ES-I3 (cell line): Measurements from ENCODE around the gene RNASEH2A.

ENCODE experiments used
- H3K36me3 ChIP-seq: 2 replicates; pipeline ENCODE4 v1.6.1; 2013; ENCODE audit warnings: mild to moderate bottlenecking, low read length, control low read depth, moderate library complexity; ENCODE audit not compliant: insufficient read depth
- H3K4me1 ChIP-seq: 2 replicates; pipeline ENCODE4 v1.6.1; 2013; ENCODE audit warnings: mild to moderate bottlenecking, control low read depth, low read length; ENCODE audit not compliant: insufficient read depth
- H3K9ac ChIP-seq: 2 replicates; pipeline ENCODE4 v1.6.1; 2013; ENCODE audit warnings: low read depth, mild to moderate bottlenecking, low read length, moderate library complexity
- H3K9me3 ChIP-seq: 2 replicates; pipeline ENCODE4 v1.6.1; 2013; ENCODE audit warnings: mild to moderate bottlenecking, low read length, moderate library complexity; ENCODE audit not compliant: control insufficient read depth, insufficient read depth

RNASEH2A gene

DNA sequence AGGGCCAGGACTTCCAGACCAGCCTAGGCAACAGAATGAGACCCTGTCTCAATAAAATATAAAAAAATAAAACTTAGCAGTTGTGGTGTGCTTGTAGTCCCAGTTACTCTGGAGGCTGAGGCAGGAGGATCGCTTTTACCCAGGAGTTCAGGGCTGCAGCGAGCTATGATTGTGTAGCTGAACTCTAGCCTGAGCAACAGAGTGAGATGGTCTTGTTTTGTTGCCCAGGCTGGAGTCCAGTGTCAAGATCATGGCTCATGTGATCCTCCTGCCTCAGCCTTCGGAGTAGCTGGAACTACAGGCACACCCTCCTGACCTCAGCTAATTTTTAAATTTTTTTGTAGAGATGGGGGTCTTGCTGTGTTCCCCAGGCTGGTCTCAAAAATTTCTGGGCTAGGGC lies 19.4 kb upstream of the RNASEH2A start:
- no peaks in the 10 kb centered on the region for H3K36me3 ChIP-seq
- H3K4me1 ChIP-seq, result peaks cover 19% of the 10 kb centered on the region
- no peak overlapping the region for H3K9ac ChIP-seq
- no peaks in the 10 kb centered on the region for H3K9me3 ChIP-seq

DNA sequence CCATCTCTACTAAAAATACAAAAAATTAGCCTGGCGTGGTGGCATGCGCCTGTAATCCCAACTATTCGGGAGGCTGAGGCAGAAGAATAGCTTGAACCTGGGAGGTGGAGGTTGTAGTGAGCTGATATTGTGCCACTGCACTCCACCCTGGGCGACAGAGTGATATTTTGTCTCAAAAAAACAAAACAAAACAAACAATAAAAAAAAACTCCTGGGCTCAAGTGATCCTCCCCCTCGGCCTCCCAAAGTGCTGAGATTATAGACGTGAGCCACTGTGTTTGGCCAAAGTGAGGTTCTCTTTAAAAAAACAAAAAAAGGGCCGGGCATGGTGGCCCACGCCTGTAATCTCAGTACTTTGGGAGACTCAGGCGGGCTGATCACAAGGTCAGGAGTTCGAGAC lies 18.9 kb upstream of the RNASEH2A start:
- Histone ChIP-seq H3K36me3 (no peaks in the 10 kb centered on the region), H3K9me3 (no peaks in the 10 kb centered on the region), H3K4me1 (peaks cover 19% of the 10 kb centered on the region), H3K9ac (no peak overlapping the region)

DNA sequence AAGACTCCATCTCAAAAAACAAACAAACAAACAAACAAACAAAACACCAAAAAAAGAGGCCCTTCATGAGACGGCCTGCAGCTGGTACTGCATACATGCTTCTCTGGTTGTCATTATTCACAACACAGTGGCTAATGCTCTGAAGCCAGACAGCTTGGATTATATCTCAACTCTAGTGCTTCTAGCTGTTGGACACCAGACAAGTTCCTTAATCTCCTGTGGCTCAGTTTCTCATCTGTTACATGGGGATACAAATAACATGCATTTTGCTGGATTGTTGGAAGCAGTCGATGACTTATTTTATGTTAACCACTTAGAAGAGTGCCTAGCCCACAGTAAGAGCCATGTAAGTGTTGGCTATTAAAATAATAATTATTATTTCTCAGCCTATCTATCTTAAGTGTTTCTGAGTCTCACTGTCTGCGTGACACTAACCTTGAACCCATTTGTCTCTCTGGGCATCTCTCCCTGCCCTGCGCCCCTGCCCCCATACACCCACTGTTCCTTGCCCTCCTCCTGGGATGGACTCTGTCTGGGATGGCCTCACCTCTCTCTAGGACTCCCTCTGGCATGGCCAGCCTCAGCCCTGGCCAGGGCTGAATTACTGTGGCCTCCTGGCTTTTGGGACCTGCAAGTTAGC lies 18.2 kb upstream of the RNASEH2A start:
- Histone ChIP-seq H3K9me3 (no peaks in the 10 kb centered on the region), H3K9ac (0 out of 2 replicates have a peak overlapping the region, but pooled peaks have one; percentile 12), H3K36me3 (no peaks in the 10 kb centered on the region), H3K4me1 (peaks cover 19% of the 10 kb centered on the region)

DNA sequence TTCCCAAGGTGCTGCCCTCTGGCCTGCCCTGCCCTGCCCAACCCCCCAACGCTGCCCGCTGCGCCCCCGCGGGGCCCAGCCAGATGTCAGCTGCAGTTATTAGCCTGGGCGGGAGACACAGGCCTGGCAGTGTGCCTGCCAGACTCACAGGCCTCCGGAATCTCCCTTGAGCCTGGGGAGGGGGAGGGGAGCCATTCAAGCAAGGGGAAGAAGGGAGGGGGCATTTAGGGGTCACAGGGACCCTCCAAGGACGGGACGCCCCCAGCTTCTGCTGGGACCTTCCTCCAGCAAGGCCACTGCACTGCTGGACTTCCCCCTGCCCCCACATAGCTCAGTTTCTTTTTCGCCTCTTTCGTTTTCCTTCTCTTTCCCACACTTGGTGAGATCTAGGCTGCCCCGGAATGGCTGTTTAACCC lies 17.7 kb upstream of the RNASEH2A start:
- no peaks in the 10 kb centered on the region for H3K9me3 ChIP-seq
- peak overlapping the region; percentile 67; the same call in 1 of the 2 replicates for H3K9ac ChIP-seq
- H3K4me1 ChIP-seq, result peaks cover 16% of the 10 kb centered on the region
- H3K36me3 ChIP-seq, result no peaks in the 10 kb centered on the region

DNA sequence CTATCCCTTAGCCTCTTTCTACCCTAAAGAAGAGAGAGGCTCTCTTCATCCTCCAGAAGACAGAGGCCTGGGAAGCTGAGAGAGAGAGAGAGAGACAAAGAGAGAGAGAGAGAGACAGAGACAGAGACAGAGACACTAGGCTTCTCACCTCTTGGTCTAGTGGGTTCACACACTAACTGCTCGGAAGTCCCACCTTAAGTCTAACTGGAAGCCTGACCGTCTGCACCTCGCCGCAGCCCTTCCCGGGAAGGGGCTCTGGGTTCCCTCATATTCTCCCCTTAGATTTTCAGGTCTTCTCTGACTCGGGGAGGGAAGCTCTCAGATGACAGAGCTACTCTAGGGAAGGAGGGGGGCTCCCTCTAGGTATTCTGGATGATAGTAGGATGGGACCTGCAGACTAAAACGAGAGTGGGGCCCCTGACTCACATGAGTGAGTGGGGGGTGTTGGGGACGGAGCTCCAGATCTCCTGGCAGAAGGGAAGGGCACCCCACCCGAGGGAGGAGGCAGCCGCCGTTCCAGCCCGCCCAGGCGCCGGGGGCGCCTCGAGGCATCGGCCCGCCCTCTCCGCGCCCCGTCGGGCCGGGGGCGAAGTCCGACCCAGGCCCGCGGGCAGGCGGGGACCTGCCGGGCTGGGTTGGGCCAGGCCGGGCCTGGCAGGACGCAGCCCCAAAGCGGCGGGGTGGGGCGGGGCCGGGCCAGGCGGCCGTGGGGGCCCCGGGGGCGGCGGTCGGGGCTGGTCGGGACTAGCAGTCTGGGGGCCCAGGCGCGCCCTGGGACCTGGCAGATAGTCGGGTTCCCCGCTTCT lies 17.1 kb upstream of the RNASEH2A start:
- Histone ChIP-seq H3K4me1 (peaks cover 16% of the 10 kb centered on the region), H3K9ac (peak overlapping the region; percentile 67; the same call in 1 of the 2 replicates)

DNA sequence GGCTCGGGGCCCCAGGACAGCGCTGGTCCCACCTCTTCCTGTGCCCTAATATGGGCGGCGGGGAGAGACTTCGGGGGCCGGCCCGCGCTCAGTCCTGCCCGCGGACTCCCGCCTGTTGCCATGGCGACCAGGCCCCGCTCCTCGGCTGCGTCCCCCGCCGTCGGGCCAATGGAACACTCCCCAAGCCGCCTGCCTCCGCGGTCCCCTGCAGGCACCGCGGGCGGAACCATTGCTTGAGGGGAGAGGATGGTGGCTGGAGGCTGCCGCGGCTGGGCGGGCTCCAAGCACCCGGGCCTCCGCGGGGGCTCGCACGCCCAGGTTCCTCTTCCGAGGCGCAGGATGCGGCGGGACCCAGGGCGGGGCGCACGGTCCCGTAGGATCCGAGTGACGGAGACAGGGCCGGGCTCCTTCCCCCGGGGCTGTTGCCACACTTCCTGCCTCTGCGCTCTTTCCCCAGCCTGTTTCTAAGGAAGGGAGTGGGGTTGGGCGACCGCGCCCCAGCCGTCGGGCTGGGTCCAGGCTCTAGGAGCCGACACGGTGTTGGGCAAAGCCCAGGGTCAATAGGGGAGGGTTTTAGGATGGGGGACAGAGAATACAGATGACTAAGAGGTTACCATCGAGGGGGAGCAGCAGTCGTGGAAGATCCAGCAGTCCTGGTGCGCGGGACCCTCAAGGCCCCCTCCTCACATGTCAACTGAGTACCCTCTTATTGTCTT lies 16.3 kb upstream of the RNASEH2A start:
- Histone ChIP-seq H3K36me3 (no peaks in the 10 kb centered on the region), H3K9ac (peak overlapping the region; percentile 67; the same call in 1 of the 2 replicates), H3K9me3 (no peaks in the 10 kb centered on the region), H3K4me1 (peaks cover 15% of the 10 kb centered on the region)

More for the DNA sequence above, 17.1 kb upstream of the RNASEH2A start:
- Histone ChIP-seq H3K9me3 (no peaks in the 10 kb centered on the region), H3K36me3 (no peaks in the 10 kb centered on the region)

DNA sequence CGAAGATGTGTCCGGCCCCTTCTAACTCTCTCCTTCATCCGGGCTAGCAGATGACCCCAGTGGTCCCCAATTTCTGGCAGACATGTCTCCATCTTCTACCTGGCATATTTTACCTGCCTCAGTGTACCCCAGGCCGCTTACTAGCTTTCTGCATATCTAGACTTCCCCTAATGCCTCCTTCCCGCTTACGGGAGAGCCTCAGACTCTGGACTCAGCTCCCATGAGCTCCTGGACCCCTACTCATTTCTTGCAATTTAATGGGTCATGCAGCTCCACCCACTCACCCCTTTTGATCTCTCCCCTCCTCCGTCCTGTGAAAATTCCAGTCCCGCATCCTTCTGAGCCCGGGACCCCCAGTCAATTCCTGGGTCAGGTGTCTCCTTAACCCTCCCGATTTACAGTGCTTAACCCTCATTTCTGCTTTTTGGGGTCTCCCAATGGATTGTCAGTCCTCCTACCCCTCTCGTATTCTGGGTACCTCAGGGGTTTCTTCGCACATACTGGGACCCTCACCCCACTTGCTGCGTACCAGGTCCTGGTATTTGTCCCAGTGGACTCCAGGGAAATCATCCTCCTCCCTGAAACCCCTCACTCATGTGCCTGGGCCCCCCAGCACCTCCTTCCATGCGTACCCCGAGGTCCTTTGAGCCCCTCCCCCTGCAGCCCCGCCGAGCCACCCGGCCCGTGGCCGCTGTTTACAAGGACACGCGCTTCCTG lies 15.6 kb upstream of the RNASEH2A start:
- Histone ChIP-seq H3K4me1 (peaks cover 11% of the 10 kb centered on the region), H3K9me3 (no peaks in the 10 kb centered on the region), H3K9ac (peak overlapping the region; percentile 67; the same call in 1 of the 2 replicates), H3K36me3 (no peaks in the 10 kb centered on the region)

DNA sequence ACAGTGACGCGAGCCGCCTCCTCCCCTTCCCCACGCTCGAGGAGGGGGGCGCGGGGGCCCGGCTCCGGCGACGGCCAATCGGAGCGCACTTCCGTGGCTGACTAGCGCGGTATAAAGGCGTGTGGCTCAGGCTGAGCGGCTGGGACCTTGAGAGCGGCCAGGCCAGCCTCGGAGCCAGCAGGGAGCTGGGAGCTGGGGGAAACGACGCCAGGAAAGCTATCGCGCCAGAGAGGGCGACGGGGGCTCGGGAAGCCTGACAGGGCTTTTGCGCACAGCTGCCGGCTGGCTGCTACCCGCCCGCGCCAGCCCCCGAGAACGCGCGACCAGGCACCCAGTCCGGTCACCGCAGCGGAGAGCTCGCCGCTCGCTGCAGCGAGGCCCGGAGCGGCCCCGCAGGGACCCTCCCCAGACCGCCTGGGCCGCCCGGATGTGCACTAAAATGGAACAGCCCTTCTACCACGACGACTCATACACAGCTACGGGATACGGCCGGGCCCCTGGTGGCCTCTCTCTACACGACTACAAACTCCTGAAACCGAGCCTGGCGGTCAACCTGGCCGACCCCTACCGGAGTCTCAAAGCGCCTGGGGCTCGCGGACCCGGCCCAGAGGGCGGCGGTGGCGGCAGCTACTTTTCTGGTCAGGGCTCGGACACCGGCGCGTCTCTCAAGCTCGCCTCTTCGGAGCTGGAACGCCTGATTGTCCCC lies 14.9 kb upstream of the RNASEH2A start, which contains the start of gene JUNB:
Gene JUNB (plus strand): TSS at position 142 of the 706 bp plus-strand sequence. CDS start 286 bp downstream, at position 428.
- Histone ChIP-seq H3K9me3 (no peaks in the 10 kb centered on the region), H3K4me1 (peaks cover 17% of the 10 kb centered on the region), H3K36me3 (no peaks in the 10 kb centered on the region), H3K9ac (peak within 1 kb of the TSS; percentile 67)

DNA sequence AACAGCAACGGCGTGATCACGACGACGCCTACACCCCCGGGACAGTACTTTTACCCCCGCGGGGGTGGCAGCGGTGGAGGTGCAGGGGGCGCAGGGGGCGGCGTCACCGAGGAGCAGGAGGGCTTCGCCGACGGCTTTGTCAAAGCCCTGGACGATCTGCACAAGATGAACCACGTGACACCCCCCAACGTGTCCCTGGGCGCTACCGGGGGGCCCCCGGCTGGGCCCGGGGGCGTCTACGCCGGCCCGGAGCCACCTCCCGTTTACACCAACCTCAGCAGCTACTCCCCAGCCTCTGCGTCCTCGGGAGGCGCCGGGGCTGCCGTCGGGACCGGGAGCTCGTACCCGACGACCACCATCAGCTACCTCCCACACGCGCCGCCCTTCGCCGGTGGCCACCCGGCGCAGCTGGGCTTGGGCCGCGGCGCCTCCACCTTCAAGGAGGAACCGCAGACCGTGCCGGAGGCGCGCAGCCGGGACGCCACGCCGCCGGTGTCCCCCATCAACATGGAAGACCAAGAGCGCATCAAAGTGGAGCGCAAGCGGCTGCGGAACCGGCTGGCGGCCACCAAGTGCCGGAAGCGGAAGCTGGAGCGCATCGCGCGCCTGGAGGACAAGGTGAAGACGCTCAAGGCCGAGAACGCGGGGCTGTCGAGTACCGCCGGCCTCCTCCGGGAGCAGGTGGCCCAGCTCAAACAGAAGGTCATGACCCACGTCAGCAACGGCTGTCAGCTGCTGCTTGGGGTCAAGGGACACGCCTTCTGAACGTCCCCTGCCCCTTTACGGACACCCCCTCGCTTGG lies 14.1 kb upstream of the RNASEH2A start:
- Histone ChIP-seq H3K9me3 (no peaks in the 10 kb centered on the region), H3K9ac (peak overlapping the region; percentile 67), H3K4me1 (peaks cover 17% of the 10 kb centered on the region), H3K36me3 (no peaks in the 10 kb centered on the region)

DNA sequence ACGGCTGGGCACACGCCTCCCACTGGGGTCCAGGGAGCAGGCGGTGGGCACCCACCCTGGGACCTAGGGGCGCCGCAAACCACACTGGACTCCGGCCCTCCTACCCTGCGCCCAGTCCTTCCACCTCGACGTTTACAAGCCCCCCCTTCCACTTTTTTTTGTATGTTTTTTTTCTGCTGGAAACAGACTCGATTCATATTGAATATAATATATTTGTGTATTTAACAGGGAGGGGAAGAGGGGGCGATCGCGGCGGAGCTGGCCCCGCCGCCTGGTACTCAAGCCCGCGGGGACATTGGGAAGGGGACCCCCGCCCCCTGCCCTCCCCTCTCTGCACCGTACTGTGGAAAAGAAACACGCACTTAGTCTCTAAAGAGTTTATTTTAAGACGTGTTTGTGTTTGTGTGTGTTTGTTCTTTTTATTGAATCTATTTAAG lies 13.5 kb upstream of the RNASEH2A start:
- H3K9me3 ChIP-seq, result no peaks in the 10 kb centered on the region
- peaks cover 17% of the 10 kb centered on the region for H3K4me1 ChIP-seq

DNA sequence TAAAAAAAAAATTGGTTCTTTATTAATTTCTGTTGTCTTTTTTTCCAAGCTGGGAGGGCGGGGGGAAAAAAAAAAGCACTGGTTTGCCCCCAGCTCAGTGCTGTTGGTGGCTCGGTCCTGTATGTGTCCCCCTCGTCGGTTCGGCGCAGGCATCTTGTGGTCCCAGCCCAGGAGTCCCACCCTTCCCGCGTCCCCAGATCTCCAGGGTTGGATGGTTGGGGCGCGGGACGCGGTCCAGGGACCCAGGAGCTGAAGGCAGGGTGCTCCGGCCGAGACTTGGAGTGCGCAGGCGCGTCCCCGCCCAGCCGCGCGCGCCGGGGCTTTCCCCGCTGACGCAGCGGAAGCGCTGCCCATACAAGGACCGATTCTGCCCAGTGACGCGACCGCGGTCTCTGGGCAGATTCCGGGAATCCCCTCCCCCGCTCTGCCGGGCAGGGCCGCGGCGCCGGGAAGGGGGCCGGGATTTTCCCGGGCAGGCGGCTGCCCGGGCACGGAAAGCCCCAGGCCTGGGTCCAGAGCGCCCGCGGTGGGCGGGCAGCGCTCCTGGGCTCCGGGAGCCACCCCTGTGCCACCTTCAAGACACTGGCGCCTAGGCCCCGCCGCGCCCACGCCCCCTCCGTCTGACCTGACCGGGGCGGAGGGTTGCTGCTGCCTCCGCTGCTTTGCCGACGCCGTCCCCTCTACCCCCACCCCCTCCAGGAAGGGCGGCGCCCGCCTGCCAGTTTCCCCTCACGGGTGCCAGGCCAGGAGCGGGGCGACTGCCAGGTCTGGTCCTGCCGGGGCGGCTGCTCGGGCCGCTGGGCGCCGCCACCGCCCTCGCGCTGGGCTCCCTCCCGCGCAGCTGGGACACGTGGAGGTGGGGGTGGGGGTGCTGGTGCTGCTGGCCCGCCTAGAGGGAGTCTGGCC lies 12.8 kb upstream of the RNASEH2A start:
- H3K36me3 ChIP-seq, result no peaks in the 10 kb centered on the region
- peaks cover 11% of the 10 kb centered on the region; the same call in 1 of the 2 replicates for H3K4me1 ChIP-seq
- H3K9ac ChIP-seq, result peak overlapping the region; percentile 67
- H3K9me3 ChIP-seq, result no peaks in the 10 kb centered on the region

More for the DNA sequence above, 13.5 kb upstream of the RNASEH2A start:
- H3K9ac ChIP-seq, result peak overlapping the region; percentile 67
- no peaks in the 10 kb centered on the region for H3K36me3 ChIP-seq
